Mucosa of stomach (tissue), 1 donor: ENCODE measurements around the gene ZNRD2.
A peak's percentile ranks its signal among the peaks of the same experiment; 100 is the strongest.

ENCODE experiments used
- H3K27me3 ChIP-seq: one replicate; pipeline ENCODE4 v1.7.0; 2013; ENCODE audit warnings: mild to moderate bottlenecking, low read length; ENCODE audit not compliant: control insufficient read depth, insufficient read depth
- H3K36me3 ChIP-seq: one replicate; pipeline ENCODE4 v1.7.0; 2013; ENCODE audit warnings: low read length; ENCODE audit not compliant: control insufficient read depth, insufficient read depth
- H3K4me1 ChIP-seq: one replicate; pipeline ENCODE4 v1.7.0; 2013; ENCODE audit warnings: mild to moderate bottlenecking, low read length; ENCODE audit not compliant: control insufficient read depth, insufficient read depth
- H3K4me3 ChIP-seq: one replicate; pipeline ENCODE4 v1.7.0; 2013; ENCODE audit warnings: low read length
- H3K9ac ChIP-seq: one replicate; pipeline ENCODE4 v1.7.0; 2013; ENCODE audit warnings: mild to moderate bottlenecking, low read length, moderate library complexity
- H3K9me3 ChIP-seq: one replicate; pipeline ENCODE4 v1.7.0; 2013; ENCODE audit warnings: mild to moderate bottlenecking, low read length, moderate library complexity; ENCODE audit not compliant: control insufficient read depth
- donor health status: Pancreatic carcinoma.

Gene ZNRD2

DNA sequence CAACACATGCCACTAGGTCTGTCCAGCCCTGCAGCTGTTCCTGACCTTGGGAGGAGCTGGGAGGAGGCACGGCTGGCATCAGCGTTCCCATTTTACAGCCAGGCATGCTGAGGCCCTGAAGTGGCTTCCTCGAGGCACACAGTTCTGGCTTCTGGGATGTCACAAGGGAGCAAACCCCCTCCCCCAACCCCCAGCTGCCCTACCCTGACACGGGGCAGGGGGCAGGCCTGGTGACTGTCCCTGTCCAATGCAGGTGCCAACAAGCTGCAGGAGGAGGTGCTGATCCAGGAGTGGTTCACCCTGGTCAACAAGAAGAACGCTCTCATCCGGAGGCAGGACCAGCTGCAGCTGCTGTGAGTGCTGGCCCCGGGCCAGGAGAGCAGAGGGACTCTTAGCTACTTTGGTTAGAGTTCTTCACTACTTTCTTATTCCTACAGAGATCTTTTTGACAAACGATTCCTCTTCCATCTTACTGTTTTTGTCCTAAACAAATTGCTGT lies 20.0 kb downstream of the ZNRD2 start:
- Histone ChIP-seq H3K9me3 (no peaks in the 10 kb centered on the region), H3K4me3 (no peak overlapping the region), H3K36me3 (peaks cover 6% of the 10 kb centered on the region), H3K27me3 (no peaks in the 10 kb centered on the region), H3K4me1 (peaks cover 39% of the 10 kb centered on the region), H3K9ac (no peak overlapping the region)

DNA sequence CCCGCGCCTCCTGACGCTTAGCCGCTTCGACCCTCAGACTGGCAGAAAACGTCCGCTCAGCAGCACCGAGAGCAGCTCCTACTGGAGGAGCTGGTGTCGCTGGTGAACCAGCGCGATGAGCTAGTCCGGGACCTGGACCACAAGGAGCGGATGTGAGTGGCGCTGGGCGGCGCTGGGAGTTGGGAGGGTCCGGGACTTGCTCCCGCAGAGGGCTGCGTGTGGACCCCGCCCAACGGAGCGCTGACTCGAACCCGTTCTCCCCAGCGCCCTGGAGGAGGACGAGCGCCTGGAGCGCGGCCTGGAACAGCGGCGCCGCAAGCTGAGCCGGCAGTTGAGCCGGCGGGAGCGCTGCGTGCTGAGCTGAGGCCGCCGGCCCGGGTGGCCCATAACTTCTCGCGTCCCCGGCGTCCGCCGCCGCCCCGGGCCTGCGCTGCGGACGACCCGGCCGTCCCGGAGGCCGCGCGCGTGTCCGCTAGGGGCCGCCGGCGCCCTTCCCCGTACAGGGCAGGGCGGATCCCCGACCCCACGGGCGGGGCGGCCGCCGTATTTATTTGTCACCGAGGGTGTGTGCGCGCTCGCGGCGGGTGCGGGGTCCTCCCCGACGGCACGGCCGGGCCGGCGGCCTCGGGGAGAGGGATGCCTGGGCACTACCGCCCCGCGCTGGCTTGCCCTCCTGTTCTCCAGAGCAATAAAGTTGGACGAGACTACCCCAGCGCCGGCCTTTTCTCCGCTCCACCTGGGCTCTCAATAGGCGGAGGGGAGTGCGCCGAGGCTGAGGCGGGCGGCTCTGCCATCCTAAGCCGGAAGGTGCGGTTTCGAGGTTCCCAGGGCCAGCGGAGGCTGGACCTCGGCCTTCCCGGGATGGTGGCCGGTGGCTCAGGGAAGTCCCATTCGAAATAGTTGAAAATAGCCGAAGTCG lies 21.9 kb downstream of the ZNRD2 start:
- no peak overlapping the region for H3K4me3 ChIP-seq

DNA sequence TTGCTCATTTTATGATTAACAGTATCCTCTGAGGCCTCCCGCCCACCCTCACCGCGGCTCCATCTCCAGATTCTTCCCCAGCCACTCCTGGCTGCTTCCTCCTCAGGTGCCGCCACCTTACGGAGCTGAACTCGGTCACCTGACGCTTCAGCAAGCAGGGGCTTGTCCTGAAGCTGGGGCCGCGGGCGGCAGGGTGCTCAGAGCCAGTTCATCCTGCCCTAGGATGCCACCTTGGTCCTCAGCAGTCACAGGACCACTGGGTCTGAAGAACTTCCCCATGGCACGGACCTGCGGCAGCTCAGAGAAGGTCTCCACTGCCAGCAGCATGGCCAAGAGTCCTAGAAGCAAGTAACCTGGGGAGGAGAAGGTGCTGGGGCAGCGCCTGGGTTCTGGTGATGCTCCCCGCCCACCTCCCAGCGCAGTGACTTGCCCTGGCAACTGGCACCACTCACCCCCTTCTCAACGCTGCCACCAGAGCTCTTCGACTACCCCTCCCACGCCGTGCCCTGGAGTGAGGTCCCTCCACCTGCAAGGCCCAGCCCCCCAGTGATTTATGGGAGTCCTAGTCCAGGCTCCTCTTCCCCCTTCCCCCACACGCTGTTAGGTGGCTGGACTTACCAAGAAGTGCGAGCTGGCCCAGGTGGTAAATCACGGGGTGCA lies 22.7 kb downstream of the ZNRD2 start:
- no peak overlapping the region for H3K4me3 ChIP-seq
- no peaks in the 10 kb centered on the region for H3K9me3 ChIP-seq
- H3K36me3 ChIP-seq = peaks cover 13% of the 10 kb centered on the region
- no peaks in the 10 kb centered on the region for H3K27me3 ChIP-seq
- no peak overlapping the region for H3K9ac ChIP-seq
- H3K4me1 ChIP-seq = peaks cover 41% of the 10 kb centered on the region

More for the DNA sequence above, 21.9 kb downstream of the ZNRD2 start:
- Histone ChIP-seq H3K4me1 (peaks cover 48% of the 10 kb centered on the region), H3K9me3 (no peaks in the 10 kb centered on the region), H3K9ac (no peak overlapping the region), H3K27me3 (no peaks in the 10 kb centered on the region), H3K36me3 (peaks cover 6% of the 10 kb centered on the region)

DNA sequence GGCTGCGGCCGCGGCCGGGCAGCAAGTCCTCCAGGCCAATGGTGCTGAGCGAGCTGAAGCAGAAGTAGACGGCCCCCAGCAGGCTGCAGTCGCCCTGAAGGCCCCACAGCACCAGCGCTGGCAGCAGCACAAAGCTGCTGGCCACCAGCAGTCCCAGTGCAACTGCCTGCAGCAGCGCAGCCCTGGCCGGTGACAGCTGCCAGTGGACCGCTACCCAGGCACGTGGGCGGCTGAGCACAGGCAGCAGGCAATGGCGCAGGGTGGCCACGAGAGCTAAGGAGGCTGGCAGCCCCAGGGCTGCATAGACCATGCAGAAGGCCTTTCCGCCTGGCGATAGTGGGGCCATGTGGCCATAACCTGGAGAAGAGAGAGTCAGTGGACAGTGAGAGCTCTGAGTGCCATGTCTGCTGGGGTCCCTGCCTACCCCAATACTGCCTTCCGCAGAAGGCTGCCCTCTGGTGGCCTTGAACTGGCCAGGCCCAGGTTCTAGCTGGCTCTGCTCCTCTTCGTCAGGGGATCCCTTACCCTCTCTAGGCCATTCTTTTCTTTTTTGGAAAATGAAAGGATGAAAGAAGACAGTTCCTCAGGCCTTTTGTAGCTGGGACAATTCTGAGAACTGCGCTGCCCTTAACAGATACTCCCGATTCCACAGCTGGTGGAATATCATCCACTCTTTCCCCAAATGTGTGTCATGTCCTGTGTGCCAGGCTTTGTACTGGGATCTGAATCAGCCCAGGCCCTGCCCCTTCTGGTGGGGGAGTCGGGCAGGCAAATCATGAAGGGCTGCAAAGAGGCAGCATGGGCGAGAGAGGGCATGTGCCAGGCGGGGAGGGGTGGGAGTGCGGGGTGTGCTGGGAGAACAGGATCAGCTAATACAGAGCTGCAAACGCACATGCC lies 23.5 kb downstream of the ZNRD2 start:
- no peaks in the 10 kb centered on the region for H3K27me3 ChIP-seq
- peaks cover 33% of the 10 kb centered on the region for H3K4me1 ChIP-seq
- no peak overlapping the region for H3K9ac ChIP-seq
- H3K9me3 ChIP-seq = no peaks in the 10 kb centered on the region
- H3K36me3 ChIP-seq = peaks cover 21% of the 10 kb centered on the region
- no peak overlapping the region for H3K4me3 ChIP-seq

DNA sequence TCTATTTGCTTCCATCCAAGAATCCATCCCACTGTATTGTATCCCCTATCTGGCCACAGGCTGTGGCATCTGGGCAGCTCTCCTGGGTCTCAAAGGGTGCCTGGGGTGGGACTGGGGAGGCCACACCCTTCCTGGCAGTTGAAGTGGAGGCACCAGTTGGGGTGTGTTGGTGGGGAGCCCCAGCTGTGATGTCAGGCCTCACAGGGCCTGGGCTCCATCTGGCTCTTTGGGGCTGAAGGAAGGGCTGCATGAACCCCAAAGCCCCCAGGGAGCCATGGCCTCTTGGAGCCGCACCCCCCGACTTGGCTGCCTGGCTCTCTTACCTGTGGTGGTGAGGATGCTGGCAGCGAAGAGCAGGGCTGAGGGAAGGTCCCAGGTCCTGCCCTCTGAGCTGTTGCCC lies 24.9 kb downstream of the ZNRD2 start:
- H3K27me3 ChIP-seq = no peaks in the 10 kb centered on the region
- no peaks in the 10 kb centered on the region for H3K9me3 ChIP-seq
- H3K9ac ChIP-seq = peak overlapping the region; percentile 28
- H3K36me3 ChIP-seq = peaks cover 20% of the 10 kb centered on the region
- H3K4me3 ChIP-seq = no peak overlapping the region
- H3K4me1 ChIP-seq = peaks cover 31% of the 10 kb centered on the region

DNA sequence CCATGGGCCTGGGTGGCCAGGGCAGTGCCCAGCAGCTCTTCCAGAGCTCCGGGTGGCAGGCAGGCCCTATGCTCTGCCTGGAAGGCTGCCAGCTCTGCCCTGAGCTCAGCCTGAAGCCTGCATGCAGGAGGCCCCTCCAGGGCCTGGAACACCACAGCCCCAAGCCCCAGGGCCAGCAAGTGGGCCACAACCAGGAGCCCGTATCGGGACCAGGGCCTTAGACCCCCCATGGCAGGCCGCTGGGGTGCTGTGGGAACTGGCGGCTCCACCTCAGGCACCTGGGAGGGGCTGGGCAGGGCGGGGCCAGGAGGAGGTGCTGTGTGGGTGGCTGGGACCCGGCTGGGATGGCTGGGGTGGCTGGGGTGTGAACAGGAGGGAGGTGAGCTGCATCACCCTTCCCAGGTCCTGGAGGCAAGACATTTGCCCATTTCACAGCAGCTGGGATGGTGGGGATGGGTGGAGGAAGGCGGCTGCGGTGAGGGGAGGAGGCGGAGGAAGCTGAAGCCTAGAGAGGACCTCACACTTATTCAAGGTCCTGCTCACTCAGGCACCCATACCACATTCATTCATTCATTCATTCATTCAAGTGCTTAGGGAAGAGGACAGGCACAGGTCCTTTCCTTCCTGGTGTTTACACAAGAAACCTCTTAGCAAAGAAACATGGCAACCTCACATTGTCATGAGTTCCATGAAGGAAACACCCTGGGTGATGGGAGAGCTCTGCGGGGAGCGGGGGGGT lies 25.4 kb downstream of the ZNRD2 start, which contains the start of gene KCNK7:
TSS of gene KCNK7 (minus strand) at position 258 of the 739 bp plus-strand sequence. CDS start at position 230, 28 bp downstream.
- Histone ChIP-seq H3K27me3 (no peaks in the 10 kb centered on the region), H3K9me3 (no peaks in the 10 kb centered on the region), H3K4me3 (no peak within 1 kb of the TSS), H3K9ac (peak within 1 kb of the TSS; percentile 28), H3K36me3 (peaks cover 17% of the 10 kb centered on the region), H3K4me1 (peaks cover 31% of the 10 kb centered on the region)

DNA sequence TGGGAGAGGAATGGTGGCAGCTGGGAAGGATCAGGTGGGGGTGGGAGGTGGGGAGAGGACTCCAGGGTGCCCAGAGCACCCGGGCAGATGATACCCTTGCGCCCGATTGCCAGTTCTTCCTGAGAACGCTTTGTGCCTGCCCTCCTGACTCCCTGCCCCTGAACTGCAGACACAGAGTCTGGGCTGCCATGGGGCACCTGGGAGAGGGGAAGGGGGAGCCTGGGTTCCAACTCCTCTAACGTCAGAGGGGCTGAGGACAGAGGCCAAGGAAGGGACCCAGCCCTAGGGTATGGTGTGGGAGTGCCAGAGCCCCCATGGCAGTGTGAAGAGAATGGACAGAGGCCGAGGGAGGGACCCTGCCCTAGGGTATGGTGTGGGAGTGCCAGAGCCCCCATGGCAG lies 26.2 kb downstream of the ZNRD2 start:
- Histone ChIP-seq H3K36me3 (peaks cover 17% of the 10 kb centered on the region), H3K27me3 (no peaks in the 10 kb centered on the region)

DNA sequence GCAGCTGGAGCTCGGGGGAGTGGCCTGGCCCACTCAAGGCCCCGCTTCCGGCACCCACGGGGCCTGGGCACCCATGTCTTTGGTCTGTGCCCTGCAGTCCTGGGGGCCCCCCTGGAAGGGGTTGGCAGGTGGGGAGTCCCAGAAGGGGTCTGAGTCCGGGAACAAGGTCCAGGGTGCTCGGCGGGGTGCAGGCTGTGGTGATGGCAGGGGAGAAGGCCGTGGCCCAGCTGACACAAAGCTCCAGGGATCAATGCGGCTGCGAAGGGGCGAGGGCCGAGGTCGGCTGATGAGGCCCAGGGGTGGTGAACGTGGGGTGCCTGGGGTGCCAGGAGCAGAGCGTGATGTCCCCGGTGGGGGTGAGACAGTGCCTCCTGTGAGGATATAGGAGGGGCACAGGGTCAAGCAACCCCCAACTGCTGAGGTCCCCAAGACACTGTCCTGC lies 28.0 kb downstream of the ZNRD2 start:
- no peak overlapping the region for H3K4me3 ChIP-seq
- no peaks in the 10 kb centered on the region for H3K27me3 ChIP-seq
- peaks cover 17% of the 10 kb centered on the region for H3K36me3 ChIP-seq
- peaks cover 14% of the 10 kb centered on the region for H3K4me1 ChIP-seq
- H3K9ac ChIP-seq = no peak overlapping the region
- no peaks in the 10 kb centered on the region for H3K9me3 ChIP-seq

More for the DNA sequence above, 26.2 kb downstream of the ZNRD2 start:
- Histone ChIP-seq H3K9ac (no peak overlapping the region), H3K9me3 (no peaks in the 10 kb centered on the region), H3K4me3 (no peak overlapping the region), H3K4me1 (peaks cover 28% of the 10 kb centered on the region)

DNA sequence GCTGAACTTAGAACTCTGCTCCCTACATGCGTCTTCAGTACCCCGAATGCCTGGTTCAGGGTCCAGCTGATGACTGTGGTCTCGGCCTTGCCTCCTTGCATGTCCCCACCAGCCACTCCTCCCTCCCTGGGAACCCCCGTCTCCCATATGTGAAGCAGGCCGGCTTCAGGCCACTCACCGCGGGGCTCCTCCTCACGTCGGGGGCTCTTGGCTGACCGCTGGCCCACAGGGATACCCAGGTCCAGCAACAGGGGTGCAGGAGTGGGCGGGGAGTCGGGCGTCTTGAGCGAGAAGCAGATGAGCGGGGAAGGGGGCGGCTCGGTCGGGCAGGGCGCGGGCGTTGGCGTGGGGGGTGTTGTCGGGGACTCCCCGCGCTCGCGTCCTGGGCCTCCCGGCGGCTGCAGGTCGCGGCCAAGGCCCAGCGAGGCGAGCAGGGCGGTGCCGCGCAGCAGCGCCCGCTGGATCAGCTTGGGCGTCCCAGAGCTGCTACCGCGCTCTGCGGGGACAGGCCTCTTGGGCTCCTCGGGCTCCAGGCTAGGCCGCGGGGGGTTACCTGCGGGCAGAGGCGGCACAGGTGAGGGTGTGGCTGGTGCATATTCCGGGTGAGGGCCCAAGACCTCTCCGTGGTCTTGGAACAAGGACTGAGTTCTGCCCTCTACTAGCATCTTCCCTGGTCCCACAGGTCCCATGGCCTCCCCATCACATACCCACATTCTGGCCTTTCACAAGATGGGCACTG lies 29.1 kb downstream of the ZNRD2 start:
- no peaks in the 10 kb centered on the region for H3K27me3 ChIP-seq
- no peaks in the 10 kb centered on the region for H3K9me3 ChIP-seq
- peaks cover 17% of the 10 kb centered on the region for H3K36me3 ChIP-seq
- H3K4me3 ChIP-seq = no peak overlapping the region
- H3K9ac ChIP-seq = no peak overlapping the region
- peaks cover 14% of the 10 kb centered on the region for H3K4me1 ChIP-seq

DNA sequence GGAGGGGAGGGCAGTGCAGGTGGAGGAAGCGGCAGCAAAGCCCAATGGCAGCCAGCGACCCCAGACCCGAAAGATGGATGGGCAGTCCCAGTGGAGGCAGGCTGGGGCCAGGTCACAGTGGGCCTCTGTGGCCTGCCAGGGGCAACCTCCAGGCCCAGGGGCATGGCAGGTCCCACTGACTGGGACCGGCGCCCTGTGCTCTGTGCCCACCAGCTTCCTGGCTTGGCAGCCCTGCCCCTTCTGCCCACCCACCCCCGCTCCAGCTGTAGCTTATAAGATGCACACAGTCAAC lies 29.6 kb downstream of the ZNRD2 start:
- Histone ChIP-seq H3K27me3 (no peaks in the 10 kb centered on the region), H3K36me3 (peaks cover 17% of the 10 kb centered on the region), H3K4me3 (no peak overlapping the region), H3K9me3 (no peaks in the 10 kb centered on the region), H3K4me1 (peaks cover 13% of the 10 kb centered on the region), H3K9ac (no peak overlapping the region)

DNA sequence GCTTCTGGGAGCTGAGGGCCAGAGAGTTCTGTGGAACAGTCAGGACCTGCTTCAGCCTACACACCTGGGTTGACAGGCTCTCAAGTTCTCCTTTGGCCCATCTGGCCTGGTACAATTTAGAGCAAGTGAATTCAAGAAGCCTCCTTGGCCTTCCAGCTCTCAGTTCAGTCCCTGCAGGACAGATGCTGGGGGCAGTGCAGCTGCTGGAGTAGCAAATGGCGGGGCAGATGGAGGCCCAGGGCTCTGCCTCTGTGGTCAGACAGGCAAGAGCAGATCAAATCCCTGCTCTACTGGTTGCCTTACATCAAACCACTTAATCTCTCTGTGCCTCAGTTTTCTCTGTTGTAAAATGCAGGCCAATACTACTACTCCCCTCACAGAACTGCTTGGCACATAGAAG lies 34.0 kb downstream of the ZNRD2 start:
- no peak overlapping the region for H3K9ac ChIP-seq
- peaks cover 6% of the 10 kb centered on the region for H3K4me1 ChIP-seq
- H3K9me3 ChIP-seq = no peaks in the 10 kb centered on the region
- H3K36me3 ChIP-seq = peaks cover 5% of the 10 kb centered on the region
- H3K27me3 ChIP-seq = no peaks in the 10 kb centered on the region
- H3K4me3 ChIP-seq = no peak overlapping the region
